Measurements from ENCODE around the gene ATP2B1.

The ATP2B1 gene

DNA sequence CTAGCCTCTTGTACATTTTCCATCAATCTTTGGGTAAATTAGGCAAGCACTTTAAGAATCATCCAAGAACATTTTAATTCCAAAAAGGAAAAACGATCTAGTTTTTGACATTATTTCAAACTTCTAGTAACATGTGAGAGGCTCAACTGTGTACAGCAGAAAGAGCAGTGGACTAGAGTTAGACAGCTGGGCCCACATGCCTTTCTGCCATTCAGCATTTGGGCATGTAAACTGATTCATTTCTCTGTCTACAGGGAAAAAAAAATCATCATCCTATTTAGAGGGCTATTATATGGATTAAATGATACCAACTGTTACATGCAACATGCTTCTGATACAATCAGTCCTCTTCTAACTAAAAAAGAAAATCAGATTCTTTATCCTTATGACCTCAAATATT is 17.7 kb downstream of the ATP2B1 start:
- no peak for DNase-seq

DNA sequence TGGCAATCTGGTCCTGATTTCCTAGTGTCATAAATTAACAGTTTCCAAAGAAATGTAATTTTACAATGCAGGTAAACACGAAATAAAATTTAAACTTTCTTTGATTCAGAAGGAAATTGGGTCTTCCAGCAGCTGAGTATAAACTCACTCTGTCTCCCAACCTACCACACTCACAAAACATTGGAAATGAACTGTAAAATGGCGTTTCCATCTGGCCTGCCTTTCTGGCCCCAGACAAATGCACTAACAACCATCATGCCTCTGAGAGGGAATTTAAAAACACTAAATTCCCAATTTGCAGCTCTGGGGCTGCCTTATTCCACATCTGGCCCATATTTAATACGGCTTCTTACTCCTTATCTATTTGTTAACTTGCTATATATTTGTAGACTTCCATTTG is 19.3 kb downstream of the ATP2B1 start:
- DNase-seq: no peak

GRCh38 chr12:89686311-89686710 is 22.3 kb downstream of the ATP2B1 start:
- DNase-seq: no peak

GRCh38 chr12:89685363-89685972 is 23.2 kb downstream of the ATP2B1 start:
- DNase-seq: no peak

- DNase-seq: no peak
Observed at GRCh38 chr12:89684136-89684535, 24.5 kb downstream of the ATP2B1 start.

- DNase-seq: no peak
Observed at GRCh38 chr12:89682284-89682683, 26.4 kb downstream of the ATP2B1 start.

DNA sequence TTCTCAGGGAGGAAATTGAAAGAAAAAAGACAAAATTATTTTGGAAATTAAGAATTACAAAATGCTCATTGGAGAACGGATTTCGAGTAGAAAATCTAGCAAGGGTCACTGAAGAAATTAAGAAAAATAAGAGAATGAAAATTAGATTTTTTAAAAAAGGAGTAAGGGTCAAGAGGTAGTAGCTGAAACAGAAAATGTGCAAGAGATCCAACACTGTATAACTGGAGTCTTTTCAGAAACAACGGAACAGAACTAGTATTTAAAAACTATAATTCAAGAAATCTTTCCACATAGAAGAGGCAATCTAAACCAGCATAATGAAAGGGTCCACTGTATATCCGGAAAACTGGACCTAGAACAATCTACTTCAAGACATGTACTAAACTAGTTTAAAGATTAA is 28.2 kb downstream of the ATP2B1 start:
- no peak for DNase-seq

DNA sequence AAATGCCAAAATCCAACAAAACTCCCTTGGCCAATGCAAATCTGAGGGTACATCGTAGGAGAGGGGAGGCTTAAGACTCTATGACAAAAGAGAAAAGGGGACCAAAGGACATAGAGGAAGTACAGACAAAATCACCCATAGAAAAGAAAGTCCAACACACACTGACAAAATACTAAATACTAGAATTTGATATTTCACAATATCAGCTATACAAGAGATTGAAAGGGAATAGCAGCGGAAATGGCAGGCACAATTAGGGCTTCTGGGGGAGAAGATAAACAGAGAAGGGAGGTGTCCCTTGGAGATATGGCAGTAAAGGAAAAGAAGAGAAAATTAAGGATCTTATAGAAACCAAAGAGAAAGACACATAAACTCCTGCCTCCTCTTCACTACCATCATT is 29.0 kb downstream of the ATP2B1 start:
- DNase-seq: no peak

DNA sequence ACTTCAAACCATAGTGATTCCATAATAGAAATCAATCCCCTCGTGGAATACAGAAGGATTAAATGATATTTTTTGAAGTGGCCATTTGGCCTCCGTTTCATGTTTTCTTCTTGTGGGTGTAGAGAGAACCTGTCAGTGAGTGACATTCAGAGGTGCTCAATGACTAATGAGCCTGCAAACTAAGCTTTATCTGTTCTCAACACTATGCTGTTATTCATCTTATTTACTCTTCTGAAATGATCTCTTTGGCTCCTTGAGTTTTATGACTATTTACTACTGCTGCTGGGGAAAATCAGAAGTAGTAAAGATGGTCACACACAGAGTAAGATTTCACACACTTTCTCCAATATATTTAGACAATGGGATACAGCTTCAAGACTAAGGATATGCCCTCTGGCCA is 30.4 kb downstream of the ATP2B1 start:
- DNase-seq: no peak

GRCh38 chr12:89676930-89677329 is 31.7 kb downstream of the ATP2B1 start:
- no peak for DNase-seq

DNA sequence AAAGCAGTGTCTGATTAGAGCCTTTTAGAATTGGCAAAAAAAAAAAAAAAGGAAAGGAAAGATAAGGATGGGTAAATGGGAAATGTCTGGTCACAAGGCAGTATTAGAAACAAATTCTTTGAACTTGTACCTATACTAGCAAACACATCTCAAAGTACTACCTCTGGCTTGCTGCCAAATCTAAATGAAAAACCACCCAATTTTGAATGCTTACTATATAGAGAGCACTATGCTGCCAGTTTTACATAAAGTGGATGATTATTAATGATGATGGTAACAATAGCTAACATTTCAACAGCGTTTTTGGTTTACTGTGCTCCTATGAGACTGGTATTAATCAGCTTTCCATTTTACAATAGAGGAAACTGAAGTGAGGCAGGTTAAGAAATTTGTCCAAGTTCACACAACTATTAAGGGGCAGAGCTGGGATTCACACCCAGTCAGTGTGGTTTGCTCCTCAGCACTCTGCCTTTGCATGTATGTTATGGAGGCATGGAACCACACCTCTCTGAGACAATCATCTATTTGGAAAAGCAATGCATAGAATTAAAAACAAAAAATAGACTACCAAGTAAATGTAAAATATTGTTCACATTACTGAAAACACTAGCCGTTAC is 34.2 kb downstream of the ATP2B1 start:
- DNase-seq: no peak

GRCh38 chr12:89673603-89674002 is 35.0 kb downstream of the ATP2B1 start:
- no peak for DNase-seq

DNA sequence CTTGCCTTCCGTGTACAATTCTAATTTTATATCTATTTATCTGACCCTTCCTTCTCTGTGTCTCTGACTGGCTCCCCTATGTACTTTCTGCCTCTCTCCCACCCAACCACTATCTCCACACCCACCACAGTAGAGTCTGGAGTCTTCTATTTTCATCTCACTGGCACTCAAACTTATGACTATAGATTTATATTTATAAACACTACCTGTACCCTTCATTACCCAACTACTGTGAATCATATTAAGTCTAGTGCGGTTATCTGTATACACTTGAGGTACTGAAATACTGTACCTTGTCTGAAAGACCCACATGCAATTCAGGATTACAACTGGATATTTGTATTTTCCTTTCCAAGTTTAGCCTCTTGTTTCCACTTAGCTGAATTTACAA is 36.1 kb downstream of the ATP2B1 start:
- DNase-seq: no peak

DNA sequence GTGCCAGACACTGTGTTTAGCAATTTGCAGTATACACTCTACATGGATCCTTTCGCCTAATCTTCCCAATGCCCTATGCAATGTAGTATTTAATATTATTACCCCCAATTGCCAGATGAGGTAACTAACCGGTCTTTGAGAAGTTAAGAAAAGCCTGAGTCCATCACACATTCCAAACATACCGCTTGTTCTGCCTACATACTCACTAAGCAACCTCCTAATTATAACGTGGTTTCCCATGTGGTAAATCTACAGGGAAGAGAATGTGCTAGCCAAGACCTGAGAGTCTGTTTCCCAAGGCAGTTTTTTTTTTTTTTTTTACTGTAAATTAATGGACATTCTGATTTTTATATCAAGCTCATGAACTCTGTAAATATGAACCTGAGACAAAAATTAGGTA is 37.2 kb downstream of the ATP2B1 start:
- DNase-seq: no peak

GRCh38 chr12:89669197-89669596 is 39.4 kb downstream of the ATP2B1 start:
- no peak for DNase-seq

GRCh38 chr12:89665556-89665955 is 43.1 kb downstream of the ATP2B1 start:
- DNase-seq: no peak

DNA sequence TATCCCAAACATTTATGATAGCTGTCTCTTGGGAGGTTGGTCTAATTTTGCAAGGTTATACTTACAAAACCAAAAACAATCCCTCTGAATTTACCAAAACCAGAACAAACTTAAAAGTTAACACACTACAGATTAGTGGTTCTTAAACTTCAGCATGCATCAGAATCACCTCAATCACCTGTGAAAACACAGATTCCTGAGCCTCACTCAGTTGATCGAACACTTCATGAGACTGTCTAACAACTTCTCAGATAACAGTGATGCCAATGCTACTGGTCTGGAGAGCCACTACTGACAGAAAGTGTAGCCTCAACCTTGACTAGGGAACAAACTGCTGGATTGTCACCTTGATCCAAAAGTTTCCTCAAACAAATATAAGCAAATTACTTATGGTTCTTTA is 44.2 kb downstream of the ATP2B1 start:
- no peak for DNase-seq

DNA sequence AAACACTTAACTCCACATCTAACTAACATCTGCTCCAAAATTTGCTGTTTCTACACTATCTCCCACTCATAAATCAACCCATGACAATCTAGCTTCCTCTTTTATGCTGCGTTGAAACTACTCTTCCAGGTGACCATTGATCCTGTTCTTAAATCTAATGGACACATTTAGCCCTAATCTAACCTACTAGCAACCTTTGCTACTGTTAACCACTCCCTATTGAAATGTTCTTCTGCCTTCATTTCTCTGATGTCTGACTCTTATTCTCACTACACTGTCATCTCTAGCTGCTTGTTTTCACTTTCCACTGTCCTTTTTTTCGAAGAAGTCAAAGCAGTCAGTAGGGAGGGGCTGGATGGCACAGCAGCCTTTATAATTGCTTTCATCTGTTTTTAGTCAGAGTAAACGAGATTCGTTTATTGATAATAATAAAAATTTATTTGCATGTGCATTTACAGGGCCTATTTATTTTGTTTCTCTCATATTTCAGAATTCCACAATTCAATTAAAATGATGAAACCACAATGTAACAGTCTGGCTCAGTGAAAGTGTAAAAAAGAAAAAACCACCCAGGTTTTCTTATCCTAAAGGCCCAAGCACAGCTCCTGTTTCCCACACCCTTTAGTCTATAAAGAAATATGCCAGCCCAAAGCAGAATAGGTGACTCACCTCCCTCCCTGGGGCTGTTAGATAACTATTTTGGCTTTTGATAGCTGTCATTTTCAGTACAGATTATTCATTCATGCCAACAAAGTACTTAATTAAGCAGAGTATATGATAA is 44.9 kb downstream of the ATP2B1 start:
- peak; percentile 19 for DNase-seq

- no peak for DNase-seq
Observed at GRCh38 chr12:89662623-89663022, 46.0 kb downstream of the ATP2B1 start.

- DNase-seq: peak; percentile 23
Observed at GRCh38 chr12:89661706-89662330, 46.8 kb downstream of the ATP2B1 start.

- no peak for DNase-seq
Observed at GRCh38 chr12:89657739-89658138, 50.9 kb downstream of the ATP2B1 start.

DNA sequence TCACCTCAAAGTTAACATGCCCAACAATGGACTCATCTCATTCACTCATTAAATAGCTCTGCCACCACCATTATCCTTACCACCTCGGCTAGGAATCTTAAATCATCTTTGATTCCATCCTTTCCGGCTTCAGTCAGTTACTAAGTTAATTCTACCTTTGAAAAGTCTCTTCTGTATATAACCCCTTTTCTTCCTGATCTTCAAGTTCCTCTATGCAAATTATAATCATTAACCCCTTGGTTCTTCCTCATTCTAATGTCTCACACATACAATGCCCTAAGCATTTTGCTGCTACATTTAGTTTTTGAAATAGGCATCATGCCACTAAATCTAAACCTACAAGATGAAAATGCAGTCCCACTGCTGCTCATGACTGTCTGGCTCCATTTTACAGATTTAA is 51.6 kb downstream of the ATP2B1 start:
- no peak for DNase-seq

GRCh38 chr12:89655841-89656240 is 52.8 kb downstream of the ATP2B1 start:
- no peak for DNase-seq

DNA sequence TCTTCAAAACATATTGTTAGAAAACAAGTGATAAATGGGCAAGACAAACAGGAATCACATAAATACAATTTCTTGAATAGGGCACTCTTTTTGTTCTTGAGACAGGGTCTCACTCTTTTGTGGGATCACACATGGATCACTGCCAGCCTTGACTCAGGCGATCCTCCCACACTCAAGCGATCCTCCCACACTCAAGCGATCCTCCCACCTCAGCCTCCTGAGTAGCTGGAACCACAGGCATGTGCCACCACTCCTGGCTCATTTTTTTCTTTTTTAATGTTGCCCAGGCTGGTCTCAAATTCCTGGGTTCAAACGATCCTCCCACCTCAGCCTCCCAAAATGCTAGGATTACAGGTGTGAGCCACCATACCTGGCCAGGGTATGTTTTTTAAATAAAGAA is 57.4 kb downstream of the ATP2B1 start:
- no peak for DNase-seq
